Kidney (tissue), 14 donors: ENCODE measurements around the gene ZDHHC8. TPM values are rescaled to one million over a fixed set of nuclear protein-coding genes. Genes with fewer than 3 reads are reported as not detected.

Experiments used
- DNase-seq, 5 donors: peaks; one replicate each; pipeline ENCODE4 v3.0.0-alpha.2; 2013 to 2020
- FAIRE-seq: peaks from 2 replicates; lab custom pipeline; 2012; peaks lifted over from hg19 to GRCh38; lab: Jason Lieb, UNC
- H3K27ac ChIP-seq, 2 donors: one replicate each; pipeline ENCODE4 v1.7.0; 2013; ENCODE audit warnings: low read depth in 2 of 2, low read length in 2 of 2, inconsistent platforms in 1 of 2
- H3K27me3 ChIP-seq: one replicate; pipeline ENCODE4 v1.7.1; 2013; ENCODE audit warnings: low read length, inconsistent platforms; ENCODE audit not compliant: control insufficient read depth, insufficient read depth
- H3K36me3 ChIP-seq, 3 donors: one replicate each; pipeline versions ENCODE4 v1.7.0 to v1.7.1; 2013; ENCODE audit warnings: low read length in 3 of 3, control low read depth in 1 of 3, inconsistent platforms in 1 of 3; ENCODE audit not compliant: insufficient read depth in 3 of 3, control insufficient read depth in 2 of 3
- H3K4me1 ChIP-seq, 3 donors: one replicate each; pipeline versions ENCODE4 v1.7.0 to v1.7.1; 2013; ENCODE audit warnings: low read length in 3 of 3, inconsistent platforms in 1 of 3, low read depth in 1 of 3; ENCODE audit not compliant: control insufficient read depth in 2 of 3, insufficient read depth in 2 of 3
- H3K4me3 ChIP-seq, 3 donors: one replicate each; pipeline versions ENCODE4 v1.7.0 to v1.8.1; 2013; ENCODE audit warnings: low read length in 3 of 3, control low read depth in 1 of 3, inconsistent platforms in 1 of 3
- H3K9ac ChIP-seq, 3 donors: one replicate each; pipeline versions ENCODE4 v1.7.0 to v1.7.1; 2013; ENCODE audit warnings: low read length in 3 of 3, control low read depth in 1 of 3, inconsistent platforms in 1 of 3
- H3K9me3 ChIP-seq, 3 donors: one replicate each; pipeline versions ENCODE4 v1.7.0 to v1.7.1; 2013; ENCODE audit warnings: low read length in 3 of 3, control low read depth in 1 of 3, inconsistent platforms in 1 of 3; ENCODE audit not compliant: control insufficient read depth in 2 of 3, insufficient read depth in 1 of 3
- intact Hi-C: fragments of 100-400 bp; cut with DNase I; formaldehyde crosslinking; loops from one replicate; pipeline ENCODE4 v1.11.1; 2022
- polyA plus RNA-seq: library from polyadenylated mRNA; stranded (reverse); fragments of 350-450 nt; fragmentation: Illumina TruSeq; extraction: RNeasy Lipid Tissue Mini Kit (QIAGEN cat#74804); gene quantifications from one replicate; pipeline ENCODE4 v1.2.3, GENCODE V29; 2014; ENCODE audit warnings: low read depth, low replicate concordance; ENCODE audit not compliant: insufficient read depth
- total RNA-seq: library from RNA; stranded (reverse); fragmentation: NEBNext Ultra II Directional; extraction: Animal tissue kit (Norgen Biotek cat#: 25700); gene quantifications from one replicate; pipeline ENCODE4 v1.2.1, GENCODE V29; 2021
- TF ChIP-seq, protein P1 (sequence below): IDR thresholded peaks from 3 replicates; pipeline ENCODE4 v1.5.1; 2012; ENCODE audit warnings: mild to moderate bottlenecking, moderate library complexity, borderline replicate concordance; ENCODE audit not compliant: insufficient read depth; ENCODE audit errors: extremely low read depth
- donor health status: control.
- donor health status: control.
- donor health status: control.
- donor health status: control.
- donor health status: control.
- donor health status: DM: yes; HTN: yes; CAD: no.
- donor health status: Normal renal cell carcinoma (clear cell type).

The ZDHHC8 gene
- total and polyA plus RNA-seq, 2 donors from 2014 or later = 18.8 to 57.1 TPM

DNA sequence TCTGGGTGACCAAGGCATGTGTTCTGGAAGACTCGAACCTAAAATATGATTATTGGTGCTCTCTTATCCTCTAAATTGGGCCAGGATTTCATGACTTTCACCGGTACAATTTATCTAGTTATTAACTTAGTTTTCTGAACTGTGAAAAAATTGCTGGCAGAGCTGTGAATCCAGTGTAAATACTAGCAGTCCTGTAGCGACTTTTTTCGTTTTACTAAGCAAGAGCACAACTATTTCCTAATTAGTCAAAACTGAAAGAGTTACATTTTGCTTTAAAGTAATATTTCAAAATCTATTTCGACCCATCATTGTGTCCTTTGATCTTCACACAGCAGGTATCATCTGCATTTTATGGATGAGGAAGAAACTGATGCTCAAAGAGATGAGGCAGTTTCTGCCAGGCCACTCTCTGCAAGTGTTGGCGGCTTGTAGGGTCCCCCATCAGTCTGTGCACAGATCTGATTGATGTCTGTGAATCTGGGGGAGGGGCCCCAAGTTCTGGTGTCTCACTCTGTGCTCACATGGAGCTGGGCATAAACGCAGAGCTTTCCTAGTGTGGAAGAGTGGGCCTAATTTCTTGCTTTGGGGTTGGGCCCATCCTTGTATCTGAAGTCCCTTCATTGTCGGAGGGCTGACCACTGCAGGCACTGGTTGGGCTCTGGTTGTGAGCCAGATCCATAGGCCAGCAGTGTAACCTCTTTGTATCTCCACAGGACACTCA lies 13.1 kb upstream of the ZDHHC8 start:
- Histone ChIP-seq H3K9me3 (no peaks in the 10 kb centered on the region), H3K27ac (no peak overlapping the region), H3K4me3 (peak overlapping the region; percentile 57 to 82 (median 79)), H3K9ac (peak overlapping the region; percentile 62 to 74 (median 62)), H3K4me1 (peaks cover 0 to 18% (median 4%) of the 10 kb centered on the region in 3 donors), H3K27me3 (no peaks in the 10 kb centered on the region), H3K36me3 (peaks cover 0 to 9% (median 9%) of the 10 kb centered on the region in 3 donors)
- DNase-seq (peak in 1 of 5 donors; percentile 28), FAIRE-seq (no peak)
- intact Hi-C loops = loop anchor here (10.0 kb wide), 1 partner anchor 94 kb away; the partner anchor contains the start of gene TANGO2
- TF ChIP-seq, protein P1, sequence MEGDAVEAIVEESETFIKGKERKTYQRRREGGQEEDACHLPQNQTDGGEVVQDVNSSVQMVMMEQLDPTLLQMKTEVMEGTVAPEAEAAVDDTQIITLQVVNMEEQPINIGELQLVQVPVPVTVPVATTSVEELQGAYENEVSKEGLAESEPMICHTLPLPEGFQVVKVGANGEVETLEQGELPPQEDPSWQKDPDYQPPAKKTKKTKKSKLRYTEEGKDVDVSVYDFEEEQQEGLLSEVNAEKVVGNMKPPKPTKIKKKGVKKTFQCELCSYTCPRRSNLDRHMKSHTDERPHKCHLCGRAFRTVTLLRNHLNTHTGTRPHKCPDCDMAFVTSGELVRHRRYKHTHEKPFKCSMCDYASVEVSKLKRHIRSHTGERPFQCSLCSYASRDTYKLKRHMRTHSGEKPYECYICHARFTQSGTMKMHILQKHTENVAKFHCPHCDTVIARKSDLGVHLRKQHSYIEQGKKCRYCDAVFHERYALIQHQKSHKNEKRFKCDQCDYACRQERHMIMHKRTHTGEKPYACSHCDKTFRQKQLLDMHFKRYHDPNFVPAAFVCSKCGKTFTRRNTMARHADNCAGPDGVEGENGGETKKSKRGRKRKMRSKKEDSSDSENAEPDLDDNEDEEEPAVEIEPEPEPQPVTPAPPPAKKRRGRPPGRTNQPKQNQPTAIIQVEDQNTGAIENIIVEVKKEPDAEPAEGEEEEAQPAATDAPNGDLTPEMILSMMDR = no peak

DNA sequence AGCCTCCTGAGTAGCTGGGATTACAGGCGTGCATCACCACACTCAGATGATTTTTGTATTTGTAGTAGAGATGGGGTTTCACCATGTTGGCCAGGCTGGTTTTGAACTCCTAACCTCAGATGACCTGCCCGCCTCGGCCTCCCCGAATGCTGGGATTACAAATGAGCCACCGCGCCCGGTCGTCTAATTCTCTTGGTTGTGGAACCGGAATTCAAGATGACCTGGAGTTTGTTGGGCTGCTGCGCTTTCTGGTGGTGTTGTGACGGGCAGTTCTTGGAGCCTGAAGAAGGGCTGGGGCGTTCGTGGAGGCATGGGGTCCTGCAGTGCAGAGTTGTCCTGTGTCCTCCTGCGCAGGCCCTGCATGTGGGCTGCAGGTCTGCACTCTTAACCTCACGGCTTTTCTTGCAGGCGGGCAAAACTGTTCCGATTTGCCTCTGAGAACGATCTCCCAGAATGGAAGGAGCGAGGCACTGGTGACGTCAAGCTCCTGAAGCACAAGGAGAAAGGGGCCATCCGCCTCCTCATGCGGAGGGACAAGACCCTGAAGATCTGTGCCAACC lies 9.7 kb upstream of the ZDHHC8 start:
- Histone ChIP-seq H3K36me3 (peaks cover 0 to 21% (median 10%) of the 10 kb centered on the region in 3 donors), H3K4me3 (no peak overlapping the region), H3K27ac (no peak overlapping the region), H3K4me1 (peaks cover 0 to 9% (median 4%) of the 10 kb centered on the region in 3 donors), H3K9ac (no peak overlapping the region), H3K9me3 (no peaks in the 10 kb centered on the region), H3K27me3 (no peaks in the 10 kb centered on the region)
- peak in 1 of 5 donors; percentile 61 for DNase-seq
- TF ChIP-seq, protein P1 = no peak
- FAIRE-seq = no peak
- intact Hi-C loops = no loop called here

DNA sequence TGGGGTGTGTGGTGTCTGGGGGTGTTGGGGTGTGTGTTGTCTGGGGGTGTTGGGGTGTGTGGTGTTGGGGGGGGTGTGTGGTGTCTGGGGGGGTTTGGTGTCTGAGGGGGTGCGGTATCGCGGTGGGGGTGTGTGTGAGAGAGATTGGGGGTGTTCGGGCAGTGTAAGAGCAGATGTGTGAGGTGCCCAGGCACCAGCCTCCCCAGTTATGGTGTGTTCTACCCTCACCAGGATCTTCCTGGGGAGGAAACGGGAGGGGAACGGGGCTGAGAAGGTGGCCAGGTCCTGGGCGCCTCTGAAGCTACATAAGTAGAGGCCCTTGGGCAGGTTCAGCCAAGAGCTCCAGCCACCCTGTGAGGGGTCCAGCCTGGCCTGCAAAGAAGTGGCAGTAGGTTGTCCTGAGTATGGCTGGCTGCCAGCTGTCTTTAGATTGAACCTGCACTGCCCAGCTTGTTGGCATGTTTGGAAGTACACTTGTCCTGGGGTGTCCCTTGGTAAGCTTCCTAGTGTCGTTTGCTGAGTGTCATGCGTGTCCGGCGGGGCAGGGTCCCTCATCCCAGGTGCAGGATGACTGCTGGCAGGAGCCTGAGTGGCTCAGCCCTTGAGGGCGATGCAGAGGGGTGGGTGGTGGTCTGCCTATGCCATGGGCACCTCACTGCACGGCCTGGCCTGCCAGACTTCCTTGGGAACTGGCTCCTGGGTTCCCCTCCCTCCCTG lies 8.1 kb upstream of the ZDHHC8 start:
- H3K9me3 ChIP-seq = no peaks in the 10 kb centered on the region
- DNase-seq = no peak
- FAIRE-seq = no peak
- H3K27ac ChIP-seq = no peak overlapping the region
- H3K9ac ChIP-seq = no peak overlapping the region
- H3K4me3 ChIP-seq = no peak overlapping the region
- H3K27me3 ChIP-seq = no peaks in the 10 kb centered on the region
- TF ChIP-seq, protein P1 = no peak
- intact Hi-C loops = no loop called here
- peaks cover 0 to 21% (median 10%) of the 10 kb centered on the region in 3 donors for H3K36me3 ChIP-seq
- peaks cover 0 to 3% (median under 1%) of the 10 kb centered on the region in 3 donors for H3K4me1 ChIP-seq
